Measurements from ENCODE around the gene FAIM. TPM values are rescaled to one million over a fixed set of nuclear protein-coding genes. Genes with fewer than 3 reads are reported as not detected.

FAIM gene
- total and polyA plus RNA-seq, 10 donors, result 2.6 to 11.1 (median 6.4) TPM

GRCh38 chr3:138615462-138615861 is 6.9 kb downstream of the FAIM start:
- TF ChIP-seq POLR2A (IDR thresholded peaks at IDR 0.05) (no peak), CTCF (IDR thresholded peaks at IDR 0.05 in 8 of 11, conservative IDR thresholded peaks at IDR 0.05 in 3 of 11) (no peak), POLR2AphosphoS5 (IDR thresholded peaks at IDR 0.05) (no peak)
- Histone ChIP-seq H3K36me3 (no peaks in the 10 kb centered on the region), H3K27me3 (replicated peaks in 1 of 7) (no peaks in the 10 kb centered on the region), H3K4me3 (no peak overlapping the region), H3K27ac (no peak overlapping the region), H3K9me3 (no peaks in the 10 kb centered on the region), H3K4me1 (no peaks in the 10 kb centered on the region)
- intact Hi-C loops (cut with DNase I; ENCODE audit: low total_unique reads), result no loop called here
- DNase-seq, result no peak
- WGBS, 5 donors, result 76 to 96% (median 87%) methylated on average over 1 of the region's 1 CpG

GRCh38 chr3:138620431-138620830 is 11.9 kb downstream of the FAIM start:
- TF ChIP-seq POLR2AphosphoS5 (IDR thresholded peaks at IDR 0.05) (no peak), POLR2A (IDR thresholded peaks at IDR 0.05) (no peak), CTCF (IDR thresholded peaks at IDR 0.05 in 8 of 11, conservative IDR thresholded peaks at IDR 0.05 in 3 of 11) (no peak)
- Histone ChIP-seq H3K27me3 (replicated peaks in 1 of 7) (no peaks in the 10 kb centered on the region), H3K4me3 (no peak overlapping the region), H3K4me1 (no peaks in the 10 kb centered on the region), H3K9me3 (no peaks in the 10 kb centered on the region), H3K27ac (no peak overlapping the region), H3K36me3 (peaks cover 0 to 8% (median 0%) of the 10 kb centered on the region in 6 donors)
- no peak for DNase-seq
- 92 to 99% (median 96%) methylated on average over 4 of the region's 4 CpGs for WGBS, 5 donors
- intact Hi-C loops (cut with DNase I; ENCODE audit: low total_unique reads), result no loop called here

GRCh38 chr3:138624518-138624917 is 15.9 kb downstream of the FAIM start:
- no peak overlapping the region for H3K4me3 ChIP-seq
- no peak overlapping the region for H3K27ac ChIP-seq
- peaks cover 0 to 14% (median 0%) of the 10 kb centered on the region in 6 donors for H3K36me3 ChIP-seq
- intact Hi-C loops (cut with DNase I; ENCODE audit: low total_unique reads), result no loop called here
- H3K9me3 ChIP-seq, result no peaks in the 10 kb centered on the region
- DNase-seq, result no peak
- H3K4me1 ChIP-seq, result no peaks in the 10 kb centered on the region
- no peak for TF ChIP-seq POLR2A (IDR thresholded peaks at IDR 0.05)
- TF ChIP-seq POLR2AphosphoS5 (IDR thresholded peaks at IDR 0.05), result no peak
- TF ChIP-seq CTCF (IDR thresholded peaks at IDR 0.05 in 8 of 11, conservative IDR thresholded peaks at IDR 0.05 in 3 of 11), result no peak
- H3K27me3 ChIP-seq (replicated peaks in 1 of 7), result no peaks in the 10 kb centered on the region

- Histone ChIP-seq H3K27me3 (replicated peaks in 1 of 7) (no peaks in the 10 kb centered on the region), H3K9me3 (no peaks in the 10 kb centered on the region), H3K4me1 (no peaks in the 10 kb centered on the region), H3K27ac (no peak overlapping the region), H3K36me3 (peaks cover 0 to 19% (median 0%) of the 10 kb centered on the region in 6 donors), H3K4me3 (no peak overlapping the region)
- WGBS, 5 donors, result 89 to 94% (median 92%) methylated on average over 3 of the region's 3 CpGs
- TF ChIP-seq POLR2AphosphoS5 (IDR thresholded peaks at IDR 0.05), result no peak
- TF ChIP-seq CTCF (IDR thresholded peaks at IDR 0.05 in 8 of 11, conservative IDR thresholded peaks at IDR 0.05 in 3 of 11), result no peak
- no peak for TF ChIP-seq POLR2A (IDR thresholded peaks at IDR 0.05)
- no peak for DNase-seq
- intact Hi-C loops (cut with DNase I; ENCODE audit: low total_unique reads), result no loop called here
Observed at GRCh38 chr3:138625707-138626365, 17.3 kb downstream of the FAIM start.
